HepG2 (cell line): ENCODE results near the gene NUDT3. TPM values are rescaled to one million over a fixed set of nuclear protein-coding genes. Genes with fewer than 3 reads are reported as not detected.

Experiments
- AHDC1 ChIP-seq: sonication (generic); formaldehyde crosslinking; IDR thresholded peaks from 2 replicates; pipeline ENCODE4 v1.5.1; 2020; ENCODE audit warnings: mild to moderate bottlenecking, missing genetic modification reagents, borderline replicate concordance
- HIVEP1 ChIP-seq: sonication (generic); formaldehyde crosslinking; IDR thresholded peaks from 2 replicates; pipeline ENCODE4 v1.4.0; 2020; ENCODE audit warnings: mild to moderate bottlenecking, missing genetic modification reagents
- HNF4G ChIP-seq, 2 experiments: sonication (generic) in 1 of 2; formaldehyde crosslinking in 1 of 2; IDR thresholded peaks; 2 replicates each; pipeline versions ENCODE4 v1.4.0 to v1.6.1; 2011 to 2020; ENCODE audit warnings: borderline replicate concordance in 2 of 2, low read depth in 2 of 2, mild to moderate bottlenecking in 2 of 2, low read length in 1 of 2, missing genetic modification reagents in 1 of 2, moderate library complexity in 1 of 2
- IKZF1 ChIP-seq: fragments of 450-650 bp; IDR thresholded peaks from 2 replicates; pipeline ENCODE4 v1.7.1; 2016
- IRF9 ChIP-seq: sonication (generic); formaldehyde crosslinking; IDR thresholded peaks from 2 replicates; pipeline ENCODE4 v1.8.0; 2022; ENCODE audit warnings: missing genetic modification reagents, mild to moderate bottlenecking, borderline replicate concordance
- MLXIP ChIP-seq: sonication (generic); formaldehyde crosslinking; IDR thresholded peaks from 2 replicates; pipeline ENCODE4 v1.9.0; 2021; ENCODE audit warnings: missing genetic modification reagents, borderline replicate concordance
- PRPF4 ChIP-seq: fragments of 200-400 bp; formaldehyde crosslinking; IDR thresholded peaks from 2 replicates; pipeline ENCODE4 v1.6.1; 2016; ENCODE audit warnings: low read length, low read depth; ENCODE audit not compliant: poor library complexity, severe bottlenecking
- SETDB1 ChIP-seq: sonication (generic); formaldehyde crosslinking; IDR thresholded peaks from 2 replicates; pipeline ENCODE4 v1.5.1; 2020; ENCODE audit warnings: missing genetic modification reagents, mild to moderate bottlenecking, borderline replicate concordance
- SOX5 ChIP-seq: IDR thresholded peaks from 2 replicates; pipeline ENCODE4 v1.6.1; 2016; ENCODE audit warnings: borderline replicate concordance
- SP1 ChIP-seq, 2 experiments: fragments of 450-650 bp in 1 of 2; sonication (generic) in 1 of 2; formaldehyde crosslinking in 1 of 2; IDR thresholded peaks; 2 replicates each; pipeline versions ENCODE4 v1.4.0 to v1.6.1; 2016 to 2020; ENCODE audit warnings: missing genetic modification reagents in 1 of 2
- SYNCRIP ChIP-seq: fragments of 200-400 bp; formaldehyde crosslinking; IDR thresholded peaks from 2 replicates; pipeline ENCODE4 v1.6.1; 2018; ENCODE audit warnings: mild to moderate bottlenecking, low read depth, low read length; ENCODE audit not compliant: insufficient read depth
- TGIF2 ChIP-seq: IDR thresholded peaks from 2 replicates; pipeline ENCODE4 v1.6.1; 2016; ENCODE audit warnings: control low read depth, missing compliant biosample characterization
- ZKSCAN5 ChIP-seq: sonication (generic); formaldehyde crosslinking; IDR thresholded peaks from 2 replicates; pipeline ENCODE4 v1.5.1; 2020; ENCODE audit warnings: mild to moderate bottlenecking, missing genetic modification reagents
- ZNF205 ChIP-seq: IDR thresholded peaks from 2 replicates; pipeline ENCODE4 v1.6.1; 2018; ENCODE audit warnings: missing biosample characterization, missing genetic modification reagents
- ZNF577 ChIP-seq: sonication (generic); formaldehyde crosslinking; IDR thresholded peaks from 2 replicates; pipeline ENCODE4 v1.4.0; 2020; ENCODE audit warnings: mild to moderate bottlenecking, low read depth, missing genetic modification reagents, borderline replicate concordance
- ZNF660 ChIP-seq: sonication (generic); formaldehyde crosslinking; IDR thresholded peaks from 2 replicates; pipeline ENCODE4 v1.5.1; 2020; ENCODE audit warnings: mild to moderate bottlenecking, low read depth, missing genetic modification reagents, borderline replicate concordance
- ZNF749 ChIP-seq: sonication (generic); formaldehyde crosslinking; IDR thresholded peaks from 2 replicates; pipeline ENCODE4 v1.8.0; 2022; ENCODE audit warnings: mild to moderate bottlenecking, missing genetic modification reagents, moderate library complexity, borderline replicate concordance
- ZSCAN29 ChIP-seq: sonication (generic); formaldehyde crosslinking; conservative IDR thresholded peaks from 2 replicates; pipeline ENCODE4 v1.4.0; 2020; ENCODE audit warnings: mild to moderate bottlenecking, missing genetic modification reagents
- polyA plus RNA-seq, 8 experiments: library from polyadenylated mRNA; depleted of rRNA in 3 of 8; stranded (reverse) in 7 of 8; unstranded in 1 of 8; fragments of >200 nt; fragmentation: Illumina TruSeq in 4 of 8; extraction: Trizol in 4 of 8; gene quantifications; 2 replicates each; pipeline versions ENCODE4 v1.2.1 to v1.2.3, GENCODE V29; 2011 to 2016; ENCODE audit warnings: low read depth in 4 of 8, missing spikeins in 1 of 8, mixed read lengths in 1 of 8; ENCODE audit not compliant: insufficient read depth in 1 of 8
- total RNA-seq, 5 experiments: library from RNA; depleted of rRNA; stranded (reverse); fragments of >200 nt; fragmentation: Illumina TruSeq; extraction: Trizol; gene quantifications; 2 replicates each; pipeline ENCODE4 v1.2.3, GENCODE V29; 2016; ENCODE audit warnings: low read depth in 1 of 5

Gene NUDT3
- total and polyA plus RNA-seq, 2 of the 13 experiments (the other 11 are each of a cell fraction or from before 2014, with no cell fraction given): 20.2 to 20.6 TPM

GRCh38 chr6:34414999-34415858 lies 22.8 kb upstream of the NUDT3 start (continued):
- no peak for TF ChIP-seq MLXIP
- no peak for TF ChIP-seq ZKSCAN5 (CRISPR knock-in tag)
- TF ChIP-seq ZNF577 (CRISPR knock-in tag): no peak
- no peak for TF ChIP-seq SYNCRIP
- TF ChIP-seq HIVEP1 (CRISPR knock-in tag): no peak
- no peak for TF ChIP-seq IKZF1
- peak; percentile 34; the same call in 1 of the 2 replicates for TF ChIP-seq ZNF749 (CRISPR knock-in tag)
- TF ChIP-seq SETDB1 (CRISPR knock-in tag): no peak
- TF ChIP-seq IRF9 (CRISPR knock-in tag): no peak
- TF ChIP-seq SOX5 (CRISPR knock-in tag): peak; percentile 41; the same call in 1 of the 2 replicates
- no peak for TF ChIP-seq SP1 (IDR thresholded peaks at IDR 0.05)
- TF ChIP-seq SP1 (CRISPR knock-in tag; IDR thresholded peaks at IDR 0.05): no peak
- no peak for TF ChIP-seq PRPF4
- TF ChIP-seq AHDC1 (CRISPR knock-in tag): peak; percentile 61; the same call in 1 of the 2 replicates
- TF ChIP-seq TGIF2 (CRISPR knock-in tag): no peak
- no peak for TF ChIP-seq ZNF660 (CRISPR knock-in tag)
- no peak for TF ChIP-seq ZSCAN29 (CRISPR knock-in tag)
- TF ChIP-seq ZNF205: no peak
- peak; percentile 94 for TF ChIP-seq HNF4G (IDR thresholded peaks at IDR 0.05; ENCODE audit: borderline replicate concordance, low read depth, low read length)
- peak; percentile 68; the same call in 1 of the 2 replicates for TF ChIP-seq HNF4G (CRISPR knock-in tag; IDR thresholded peaks at IDR 0.05; ENCODE audit: borderline replicate concordance, low read depth)
